HL-60 (cell line): ENCODE data around the gene UCP3.

Experiments used
- DNase-seq, 2 experiments: peaks; one replicate each; pipeline ENCODE4 v3.0.0-alpha.2; 2010 to 2020; ENCODE audit warnings: low read depth in 1 of 2, low spot score in 1 of 2
- H3K27ac ChIP-seq: fragments of 250-450 bp; sonication (Bioruptor Pico); replicated peaks from 2 replicates; pipeline ENCODE4 v1.5.1; 2020; ENCODE audit warnings: mild to moderate bottlenecking, moderate library complexity
- H3K27me3 ChIP-seq: fragments of 250-450 bp; sonication (Bioruptor Pico); 2 replicates; pipeline ENCODE4 v1.5.1; 2021; ENCODE audit warnings: mild to moderate bottlenecking, moderate library complexity; ENCODE audit not compliant: insufficient read depth, poor library complexity, severe bottlenecking
- H3K4me3 ChIP-seq: replicated peaks from 2 replicates; pipeline ENCODE4 v1.5.1; 2011; ENCODE audit warnings: mild to moderate bottlenecking, control low read depth, low read length; ENCODE audit not compliant: insufficient read depth
- CTCF ChIP-seq: IDR thresholded peaks from one replicate; pipeline ENCODE4 v1.5.1; 2011; ENCODE audit warnings: low read length, control low read depth, inconsistent platforms; ENCODE audit not compliant: insufficient read depth
- GABPA ChIP-seq: IDR thresholded peaks from 2 replicates; pipeline ENCODE4 v1.6.1; 2012; ENCODE audit warnings: low read depth
- POLR2AphosphoS5 ChIP-seq: IDR thresholded peaks from 2 replicates; pipeline ENCODE4 v1.6.1; 2012; ENCODE audit warnings: low read depth
- REST ChIP-seq: IDR thresholded peaks from 2 replicates; pipeline ENCODE4 v1.6.1; 2012; ENCODE audit warnings: low read depth; ENCODE audit not compliant: insufficient replicate concordance
- SPI1 ChIP-seq: IDR thresholded peaks from 2 replicates; pipeline ENCODE4 v1.6.1; 2012; ENCODE audit warnings: low read depth, mild to moderate bottlenecking, borderline replicate concordance

Gene UCP3

GRCh38 chr11:73975479-73975757 is 33.5 kb downstream of the UCP3 start:
- H3K27ac ChIP-seq: no peak overlapping the region
- TF ChIP-seq SPI1: no peak
- TF ChIP-seq POLR2AphosphoS5: 0 out of 2 replicates have a peak, but pooled peaks have one; percentile 38
- no peak overlapping the region for H3K4me3 ChIP-seq
- peak in 1 of 2 experiments; percentile 28 for DNase-seq
- no peaks in the 10 kb centered on the region for H3K27me3 ChIP-seq

GRCh38 chr11:73974604-73975478 is 34.0 kb downstream of the UCP3 start:
- TF ChIP-seq REST (no peak), SPI1 (no peak), GABPA (no peak), CTCF (no peak), POLR2AphosphoS5 (no peak; the same call in 1 of the 2 replicates)
- Histone ChIP-seq H3K27me3 (no peaks in the 10 kb centered on the region), H3K27ac (no peak overlapping the region), H3K4me3 (no peak overlapping the region)
- peak in 1 of 2 experiments; percentile 38 for DNase-seq

GRCh38 chr11:73972620-73973449 is 36.0 kb downstream of the UCP3 start:
- TF ChIP-seq SPI1: no peak
- no peak for TF ChIP-seq REST
- TF ChIP-seq CTCF: no peak
- no peak for TF ChIP-seq GABPA
- peak; percentile 37; the same call in 1 of the 2 replicates for TF ChIP-seq POLR2AphosphoS5
- Histone ChIP-seq H3K27ac (no peak overlapping the region), H3K27me3 (no peaks in the 10 kb centered on the region), H3K4me3 (no peak overlapping the region)
- peak in 1 of 2 experiments; percentile 29 for DNase-seq

- no peaks in the 10 kb centered on the region for H3K27me3 ChIP-seq
- no peak overlapping the region for H3K4me3 ChIP-seq
- H3K27ac ChIP-seq: no peak overlapping the region
- DNase-seq: peak in 1 of 2 experiments; percentile 50
- TF ChIP-seq REST (no peak), POLR2AphosphoS5 (peak; percentile 36)
These were observed 36.7 kb downstream of the UCP3 start for GRCh38 chr11:73972187-73972586.
